ENCODE measurements around the gene ST6GALNAC3. TPM values are rescaled to one million over a fixed set of nuclear protein-coding genes. Genes with fewer than 3 reads are reported as not detected.

ST6GALNAC3 gene
- total RNA-seq, 4 donors from 2014 or later, result 1.00 to 5.7 (median 1.9) TPM; not detected in 1

- DNase-seq, result no peak
- Histone ChIP-seq H3K27ac (no peak overlapping the region), H3K36me3 (no peaks in the 10 kb centered on the region), H3K27me3 (no peaks in the 10 kb centered on the region), H3K9me3 (no peaks in the 10 kb centered on the region), H3K4me3 (no peak overlapping the region), H3K4me1 (no peaks in the 10 kb centered on the region)
- intact Hi-C loops (cut with DNase I; ENCODE audit: low total_unique reads), result no loop called here
- TF ChIP-seq POLR2A (IDR thresholded peaks at IDR 0.05) (no peak), EP300 (IDR thresholded peaks at IDR 0.05; ENCODE audit: low read depth) (no peak), POLR2AphosphoS5 (IDR thresholded peaks at IDR 0.05) (no peak), CTCF (IDR thresholded peaks at IDR 0.05) (no peak)
- in situ Hi-C loops (cut with MboI; ENCODE audit: low pct_ligation_motif_present in 1 of 4, low pct_unique_long_range_greater_than_20kb in 1 of 4, low sequenced_read_pairs in 3 of 4), result no loop called here
These were observed 497.7 kb downstream of the ST6GALNAC3 start for GRCh38 chr1:76572229-76572628.

GRCh38 chr1:76576876-76577524 lies 502.5 kb downstream of the ST6GALNAC3 start:
- 76 to 77% methylated on average over 3 of the region's 3 CpGs for WGBS, 2 donors (ENCODE audit: low coverage in 1 of 2)
- DNase-seq, result no peak
- H3K27ac ChIP-seq, result no peak overlapping the region
- intact Hi-C loops (cut with DNase I; ENCODE audit: low total_unique reads), result no loop called here
- in situ Hi-C loops (cut with MboI; ENCODE audit: low pct_ligation_motif_present in 1 of 4, low pct_unique_long_range_greater_than_20kb in 1 of 4, low sequenced_read_pairs in 3 of 4), result no loop called here
- H3K27me3 ChIP-seq, result no peaks in the 10 kb centered on the region
- no peaks in the 10 kb centered on the region for H3K9me3 ChIP-seq
- H3K4me1 ChIP-seq, result no peaks in the 10 kb centered on the region
- H3K36me3 ChIP-seq, result no peaks in the 10 kb centered on the region
- no peak overlapping the region for H3K4me3 ChIP-seq
- no peak for TF ChIP-seq EP300 (IDR thresholded peaks at IDR 0.05; ENCODE audit: low read depth)
- no peak for TF ChIP-seq POLR2A (IDR thresholded peaks at IDR 0.05)
- no peak for TF ChIP-seq CTCF (IDR thresholded peaks at IDR 0.05)
- TF ChIP-seq POLR2AphosphoS5 (IDR thresholded peaks at IDR 0.05), result no peak

- in situ Hi-C loops (cut with MboI; ENCODE audit: low pct_ligation_motif_present in 1 of 4, low pct_unique_long_range_greater_than_20kb in 1 of 4, low sequenced_read_pairs in 3 of 4), result no loop called here
- WGBS, 2 donors (ENCODE audit: low coverage in 1 of 2), result 80 to 81% methylated on average over 3 of the region's 3 CpGs
- no peaks in the 10 kb centered on the region for H3K4me1 ChIP-seq
- H3K9me3 ChIP-seq, result no peaks in the 10 kb centered on the region
- no peak for DNase-seq
- H3K4me3 ChIP-seq, result no peak overlapping the region
- intact Hi-C loops (cut with DNase I; ENCODE audit: low total_unique reads), result no loop called here
- no peak overlapping the region for H3K27ac ChIP-seq
- no peaks in the 10 kb centered on the region for H3K36me3 ChIP-seq
- no peak for TF ChIP-seq POLR2A (IDR thresholded peaks at IDR 0.05)
- TF ChIP-seq EP300 (IDR thresholded peaks at IDR 0.05; ENCODE audit: low read depth), result no peak
- TF ChIP-seq POLR2AphosphoS5 (IDR thresholded peaks at IDR 0.05), result no peak
- TF ChIP-seq CTCF (IDR thresholded peaks at IDR 0.05), result no peak
- H3K27me3 ChIP-seq, result no peaks in the 10 kb centered on the region
These were observed 503.1 kb downstream of the ST6GALNAC3 start for GRCh38 chr1:76577525-76578185.

- intact Hi-C loops (cut with DNase I; ENCODE audit: low total_unique reads), result no loop called here
- no peak overlapping the region for H3K27ac ChIP-seq
- 86 to 90% methylated on average over 2 of the region's 2 CpGs for WGBS, 2 donors (ENCODE audit: low coverage in 1 of 2)
These were observed 505.7 kb downstream of the ST6GALNAC3 start for GRCh38 chr1:76580206-76580605.

More at GRCh38 chr1:76580206-76580605, 505.7 kb downstream of the ST6GALNAC3 start:
- no peaks in the 10 kb centered on the region for H3K4me1 ChIP-seq
- no peaks in the 10 kb centered on the region for H3K36me3 ChIP-seq
- DNase-seq, result no peak
- no peak for TF ChIP-seq EP300 (IDR thresholded peaks at IDR 0.05; ENCODE audit: low read depth)
- TF ChIP-seq POLR2A (IDR thresholded peaks at IDR 0.05), result no peak
- TF ChIP-seq POLR2AphosphoS5 (IDR thresholded peaks at IDR 0.05), result no peak
- no peak for TF ChIP-seq CTCF (IDR thresholded peaks at IDR 0.05)
- no peaks in the 10 kb centered on the region for H3K9me3 ChIP-seq
- no peaks in the 10 kb centered on the region for H3K27me3 ChIP-seq
- H3K4me3 ChIP-seq, result no peak overlapping the region
- in situ Hi-C loops (cut with MboI; ENCODE audit: low pct_ligation_motif_present in 1 of 4, low pct_unique_long_range_greater_than_20kb in 1 of 4, low sequenced_read_pairs in 3 of 4), result no loop called here
